Uterus (tissue), 3 donors: ENCODE measurements around the gene C17orf114.

ENCODE experiments used
- DNase-seq, 2 donors: peaks; one replicate each; pipeline ENCODE4 v3.0.0-alpha.2; 2019 to 2020
- H3K27ac ChIP-seq, 2 donors: fragments of 200-600 bp; sonication (generic); 1 replicate in 1 of 2; 2 replicates in 1 of 2; pipeline ENCODE4 v1.5.1; 2016 to 2018
- H3K27me3 ChIP-seq, 2 donors: fragments of 200-600 bp; sonication (generic); one replicate each; pipeline ENCODE4 v1.5.1; 2018 to 2019; ENCODE audit warnings: control low read depth in 1 of 2
- H3K36me3 ChIP-seq, 2 donors: fragments of 200-600 bp; sonication (generic); one replicate each; pipeline ENCODE4 v1.5.1; 2019; ENCODE audit warnings: control low read depth in 1 of 2
- H3K4me1 ChIP-seq, 2 donors: fragments of 200-600 bp; sonication (generic); one replicate each; pipeline ENCODE4 v1.5.1; 2018 to 2019; ENCODE audit warnings: control low read depth in 1 of 2
- H3K4me3 ChIP-seq, 2 donors: fragments of 200-600 bp; sonication (generic); 1 replicate in 1 of 2; 2 replicates in 1 of 2; pipeline ENCODE4 v1.5.1; 2018 to 2019; ENCODE audit warnings: mild to moderate bottlenecking in 1 of 2
- H3K9me3 ChIP-seq, 2 donors: fragments of 200-600 bp; sonication (generic); one replicate each; pipeline ENCODE4 v1.5.1; 2019; ENCODE audit warnings: control low read depth in 1 of 2
- POLR2A ChIP-seq, 2 donors: fragments of 450-650 bp; IDR thresholded peaks; one replicate each; pipeline ENCODE4 v1.6.1; 2016; ENCODE audit warnings: antibody characterized with exemption in 2 of 2, mild to moderate bottlenecking in 1 of 2, moderate library complexity in 1 of 2
- intact Hi-C: fragments of 100-400 bp; cut with DNase I; formaldehyde crosslinking; loops from one replicate; pipeline ENCODE4 v1.15.1; 2023; ENCODE audit warnings: low total_unique reads
- TF ChIP-seq, protein P1 (sequence below), 4 experiments: fragments of 200-600 bp in 2 of 4; fragments of 450-650 bp in 2 of 4; sonication (generic) in 2 of 4; IDR thresholded peaks; one replicate each; pipeline ENCODE4 v1.5.1; 2016 to 2019; ENCODE audit warnings: antibody characterized with exemption in 4 of 4, mild to moderate bottlenecking in 2 of 4, moderate library complexity in 1 of 4
- donor health status: DM: yes; HTN: yes; CAD: no.

Gene C17orf114

DNA sequence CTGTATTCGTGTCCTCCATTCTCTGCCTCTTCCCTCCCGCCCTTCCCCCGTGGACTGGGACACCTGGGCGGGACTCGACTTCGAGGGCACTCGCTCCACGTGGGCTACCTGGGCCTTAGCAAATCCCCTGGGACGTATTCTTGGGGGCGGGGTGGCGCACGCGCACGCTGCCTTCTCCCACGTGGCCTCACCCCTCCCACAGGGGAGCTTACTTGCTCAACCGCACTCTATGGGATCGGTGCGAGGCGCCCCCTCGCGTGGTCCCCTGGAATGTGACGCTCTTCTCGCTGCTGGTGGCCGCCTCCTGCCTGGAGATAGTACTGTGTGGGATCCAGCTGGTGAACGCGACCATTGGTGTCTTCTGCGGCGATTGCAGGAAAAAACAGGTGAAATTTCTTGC lies 19.5 kb downstream of the C17orf114 start:
- no peaks in the 10 kb centered on the region for H3K9me3 ChIP-seq
- intact Hi-C loops: no loop called here
- H3K4me3 ChIP-seq: no peak overlapping the region
- peaks cover 7 to 25% of the 10 kb centered on the region in 2 donors for H3K27me3 ChIP-seq
- no peak for TF ChIP-seq POLR2A (IDR thresholded peaks at IDR 0.05)
- TF ChIP-seq, protein P1, sequence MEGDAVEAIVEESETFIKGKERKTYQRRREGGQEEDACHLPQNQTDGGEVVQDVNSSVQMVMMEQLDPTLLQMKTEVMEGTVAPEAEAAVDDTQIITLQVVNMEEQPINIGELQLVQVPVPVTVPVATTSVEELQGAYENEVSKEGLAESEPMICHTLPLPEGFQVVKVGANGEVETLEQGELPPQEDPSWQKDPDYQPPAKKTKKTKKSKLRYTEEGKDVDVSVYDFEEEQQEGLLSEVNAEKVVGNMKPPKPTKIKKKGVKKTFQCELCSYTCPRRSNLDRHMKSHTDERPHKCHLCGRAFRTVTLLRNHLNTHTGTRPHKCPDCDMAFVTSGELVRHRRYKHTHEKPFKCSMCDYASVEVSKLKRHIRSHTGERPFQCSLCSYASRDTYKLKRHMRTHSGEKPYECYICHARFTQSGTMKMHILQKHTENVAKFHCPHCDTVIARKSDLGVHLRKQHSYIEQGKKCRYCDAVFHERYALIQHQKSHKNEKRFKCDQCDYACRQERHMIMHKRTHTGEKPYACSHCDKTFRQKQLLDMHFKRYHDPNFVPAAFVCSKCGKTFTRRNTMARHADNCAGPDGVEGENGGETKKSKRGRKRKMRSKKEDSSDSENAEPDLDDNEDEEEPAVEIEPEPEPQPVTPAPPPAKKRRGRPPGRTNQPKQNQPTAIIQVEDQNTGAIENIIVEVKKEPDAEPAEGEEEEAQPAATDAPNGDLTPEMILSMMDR (IDR thresholded peaks at IDR 0.05): no peak
- peaks cover 0 to 8% of the 10 kb centered on the region in 2 donors for H3K4me1 ChIP-seq
- H3K27ac ChIP-seq: no peak overlapping the region
- DNase-seq: no peak
- H3K36me3 ChIP-seq: no peaks in the 10 kb centered on the region

DNA sequence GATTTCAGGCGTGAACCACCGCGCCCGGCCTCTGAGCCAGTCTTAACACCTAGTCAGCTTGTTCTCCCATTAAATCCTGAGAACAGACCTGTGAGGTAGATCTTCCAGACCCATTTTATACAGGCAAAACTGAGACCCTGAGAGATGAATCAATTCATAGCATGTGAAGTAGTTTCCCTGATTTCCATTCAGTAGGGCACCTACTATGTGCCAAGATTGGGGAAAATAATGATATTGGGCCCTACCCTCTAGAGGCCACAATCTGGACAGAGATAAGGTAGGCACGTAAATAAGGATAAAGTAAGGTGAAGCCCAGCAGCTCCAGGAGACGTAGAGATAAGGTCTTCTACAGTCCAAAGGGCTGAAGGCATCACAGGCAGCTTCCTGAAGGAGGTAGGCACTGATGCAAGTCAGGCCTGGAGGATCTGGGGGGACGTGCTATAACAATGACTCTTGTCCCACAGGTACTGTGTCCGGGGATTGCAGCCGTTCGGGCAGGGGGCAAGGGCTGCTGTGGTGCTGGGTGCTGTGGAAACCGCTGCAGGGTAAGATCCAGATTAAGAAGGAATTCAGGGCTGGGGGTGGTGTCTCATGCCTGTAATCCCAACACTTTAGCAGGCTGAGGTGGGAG lies 21.7 kb downstream of the C17orf114 start:
- Histone ChIP-seq H3K4me1 (peaks cover 0 to 1% of the 10 kb centered on the region in 2 donors), H3K9me3 (no peaks in the 10 kb centered on the region), H3K36me3 (no peaks in the 10 kb centered on the region), H3K4me3 (no peak overlapping the region), H3K27ac (no peak overlapping the region), H3K27me3 (peaks cover 7 to 25% of the 10 kb centered on the region in 2 donors)
- no peak for DNase-seq
- no peak for TF ChIP-seq POLR2A (IDR thresholded peaks at IDR 0.05)
- TF ChIP-seq, protein P1 (IDR thresholded peaks at IDR 0.05): no peak
- intact Hi-C loops: no loop called here

DNA sequence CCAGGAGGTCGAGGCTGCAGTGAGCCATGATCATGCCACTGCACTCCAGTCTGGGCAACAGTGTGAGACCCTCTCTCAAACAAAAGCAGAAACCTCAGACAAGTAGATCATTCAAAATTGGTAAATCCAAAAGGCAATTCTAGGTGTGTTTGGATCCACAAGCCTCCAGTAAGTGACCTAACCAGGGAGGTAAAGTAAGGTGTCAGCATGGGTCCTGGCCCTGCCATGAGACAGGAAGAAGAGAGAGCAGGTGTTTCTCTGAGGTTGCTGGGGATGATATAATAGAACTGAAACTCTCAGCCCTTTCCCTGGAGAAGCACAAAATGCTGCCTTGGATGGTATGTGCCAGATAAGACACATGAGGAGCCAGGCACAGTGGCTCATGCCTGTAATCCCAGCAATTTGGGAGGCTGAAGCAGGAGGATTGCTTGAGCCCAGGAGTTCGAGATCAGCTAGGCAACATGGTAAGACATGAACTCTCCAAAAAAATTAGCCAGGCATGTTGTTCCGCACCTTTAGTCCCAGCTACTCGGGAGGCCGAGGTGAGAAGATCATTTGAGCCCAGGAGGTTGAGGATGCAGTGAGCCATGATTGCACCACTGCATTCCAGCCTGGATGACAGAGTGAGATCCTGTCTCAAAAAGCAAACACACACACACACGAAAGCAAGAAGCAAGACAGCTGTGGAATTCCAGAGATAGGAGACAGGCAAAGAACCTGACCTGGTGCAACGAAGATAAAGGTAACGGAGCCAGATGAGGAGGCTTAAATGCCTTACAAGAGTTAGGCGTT lies 24.0 kb downstream of the C17orf114 start:
- intact Hi-C loops: no loop called here
- H3K27ac ChIP-seq: no peak overlapping the region
- no peak for TF ChIP-seq POLR2A (IDR thresholded peaks at IDR 0.05)
- H3K4me1 ChIP-seq: no peaks in the 10 kb centered on the region
- no peaks in the 10 kb centered on the region for H3K9me3 ChIP-seq
- peaks cover 3 to 9% of the 10 kb centered on the region in 2 donors for H3K27me3 ChIP-seq
- H3K36me3 ChIP-seq: no peaks in the 10 kb centered on the region
- H3K4me3 ChIP-seq: no peak overlapping the region
- DNase-seq: no peak

DNA sequence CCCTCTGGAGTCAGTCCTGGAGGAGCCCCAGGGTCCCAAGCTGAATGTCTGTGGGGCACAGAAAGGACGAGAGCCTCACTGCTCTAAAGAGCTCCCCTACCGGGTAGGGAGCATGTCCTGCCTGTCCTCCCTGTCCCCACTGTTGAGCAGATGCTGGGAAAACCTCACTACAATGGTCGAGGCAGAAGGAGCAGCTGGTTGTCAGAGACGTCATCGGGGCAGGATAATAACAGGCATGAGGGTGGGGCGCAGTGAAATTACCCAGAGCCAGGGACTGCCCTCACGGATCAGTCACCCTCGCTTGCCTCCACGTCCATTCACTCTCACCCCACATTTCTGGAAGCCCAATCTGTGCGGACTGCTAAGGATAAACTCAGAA lies 29.9 kb downstream of the C17orf114 start:
- Histone ChIP-seq H3K36me3 (no peaks in the 10 kb centered on the region), H3K27me3 (no peaks in the 10 kb centered on the region), H3K4me3 (no peak overlapping the region), H3K27ac (no peak overlapping the region), H3K9me3 (no peaks in the 10 kb centered on the region), H3K4me1 (no peaks in the 10 kb centered on the region)
- DNase-seq: no peak
- TF ChIP-seq, protein P1 (IDR thresholded peaks at IDR 0.05): no peak
- no peak for TF ChIP-seq POLR2A (IDR thresholded peaks at IDR 0.05)
- intact Hi-C loops: no loop called here

DNA sequence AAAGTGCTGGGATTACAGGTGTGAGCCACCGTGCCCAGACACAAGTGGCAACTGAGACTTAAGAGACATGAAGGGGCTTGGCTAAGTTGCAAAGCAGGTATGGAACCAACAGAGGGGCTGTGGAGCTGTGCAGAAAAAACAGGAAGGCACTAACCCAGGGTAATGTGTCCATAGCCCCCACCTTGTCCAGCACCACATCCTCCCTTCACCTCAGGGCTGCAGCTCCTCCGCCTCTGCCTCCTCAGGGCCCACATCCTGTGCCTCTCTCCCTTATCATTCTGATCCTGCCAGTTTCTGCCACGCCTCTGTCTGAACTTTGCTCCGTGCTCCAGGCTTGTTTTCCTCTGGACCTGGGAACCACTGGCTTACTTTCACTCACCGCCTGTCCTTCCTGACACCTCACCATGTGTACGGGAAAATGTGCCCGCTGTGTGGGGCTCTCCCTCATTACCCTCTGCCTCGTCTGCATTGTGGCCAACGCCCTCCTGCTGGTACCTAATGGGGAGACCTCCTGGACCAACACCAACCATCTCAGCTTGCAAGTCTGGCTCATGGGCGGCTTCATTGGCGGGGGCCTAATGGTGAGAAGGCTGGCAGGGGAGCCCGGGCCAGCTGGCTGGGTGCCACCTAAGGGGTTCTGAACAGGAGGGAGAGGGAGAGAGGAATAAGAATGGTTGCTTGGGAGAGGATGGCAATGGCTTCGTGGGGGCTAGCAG lies 30.5 kb downstream of the C17orf114 start, which contains the start of gene TM4SF5:
TSS of gene TM4SF5 (plus strand) at position 368 of the 716 bp plus-strand sequence. CDS start at position 405, 37 bp downstream.
- intact Hi-C loops: no loop called here
- Histone ChIP-seq H3K36me3 (no peaks in the 10 kb centered on the region), H3K4me3 (no peak within 1 kb of the TSS), H3K27ac (no peak within 1 kb of the TSS), H3K9me3 (no peaks in the 10 kb centered on the region), H3K4me1 (no peaks in the 10 kb centered on the region), H3K27me3 (no peaks in the 10 kb centered on the region)
- TF ChIP-seq POLR2A (IDR thresholded peaks at IDR 0.05): no peak
- TF ChIP-seq, protein P1 (IDR thresholded peaks at IDR 0.05): no peak
- DNase-seq: no peak
